ENCODE data around the gene OSBPL9. TPM values are rescaled to one million over a fixed set of nuclear protein-coding genes. Genes with fewer than 3 reads are reported as not detected.
A peak's percentile ranks its signal among the peaks of the same experiment; 100 is the strongest.

Gene OSBPL9, protein sequence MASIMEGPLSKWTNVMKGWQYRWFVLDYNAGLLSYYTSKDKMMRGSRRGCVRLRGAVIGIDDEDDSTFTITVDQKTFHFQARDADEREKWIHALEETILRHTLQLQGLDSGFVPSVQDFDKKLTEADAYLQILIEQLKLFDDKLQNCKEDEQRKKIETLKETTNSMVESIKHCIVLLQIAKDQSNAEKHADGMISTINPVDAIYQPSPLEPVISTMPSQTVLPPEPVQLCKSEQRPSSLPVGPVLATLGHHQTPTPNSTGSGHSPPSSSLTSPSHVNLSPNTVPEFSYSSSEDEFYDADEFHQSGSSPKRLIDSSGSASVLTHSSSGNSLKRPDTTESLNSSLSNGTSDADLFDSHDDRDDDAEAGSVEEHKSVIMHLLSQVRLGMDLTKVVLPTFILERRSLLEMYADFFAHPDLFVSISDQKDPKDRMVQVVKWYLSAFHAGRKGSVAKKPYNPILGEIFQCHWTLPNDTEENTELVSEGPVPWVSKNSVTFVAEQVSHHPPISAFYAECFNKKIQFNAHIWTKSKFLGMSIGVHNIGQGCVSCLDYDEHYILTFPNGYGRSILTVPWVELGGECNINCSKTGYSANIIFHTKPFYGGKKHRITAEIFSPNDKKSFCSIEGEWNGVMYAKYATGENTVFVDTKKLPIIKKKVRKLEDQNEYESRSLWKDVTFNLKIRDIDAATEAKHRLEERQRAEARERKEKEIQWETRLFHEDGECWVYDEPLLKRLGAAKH
- total RNA-seq = 10 to 100 TPM; 40.0 to 42.7 TPM

DNA sequence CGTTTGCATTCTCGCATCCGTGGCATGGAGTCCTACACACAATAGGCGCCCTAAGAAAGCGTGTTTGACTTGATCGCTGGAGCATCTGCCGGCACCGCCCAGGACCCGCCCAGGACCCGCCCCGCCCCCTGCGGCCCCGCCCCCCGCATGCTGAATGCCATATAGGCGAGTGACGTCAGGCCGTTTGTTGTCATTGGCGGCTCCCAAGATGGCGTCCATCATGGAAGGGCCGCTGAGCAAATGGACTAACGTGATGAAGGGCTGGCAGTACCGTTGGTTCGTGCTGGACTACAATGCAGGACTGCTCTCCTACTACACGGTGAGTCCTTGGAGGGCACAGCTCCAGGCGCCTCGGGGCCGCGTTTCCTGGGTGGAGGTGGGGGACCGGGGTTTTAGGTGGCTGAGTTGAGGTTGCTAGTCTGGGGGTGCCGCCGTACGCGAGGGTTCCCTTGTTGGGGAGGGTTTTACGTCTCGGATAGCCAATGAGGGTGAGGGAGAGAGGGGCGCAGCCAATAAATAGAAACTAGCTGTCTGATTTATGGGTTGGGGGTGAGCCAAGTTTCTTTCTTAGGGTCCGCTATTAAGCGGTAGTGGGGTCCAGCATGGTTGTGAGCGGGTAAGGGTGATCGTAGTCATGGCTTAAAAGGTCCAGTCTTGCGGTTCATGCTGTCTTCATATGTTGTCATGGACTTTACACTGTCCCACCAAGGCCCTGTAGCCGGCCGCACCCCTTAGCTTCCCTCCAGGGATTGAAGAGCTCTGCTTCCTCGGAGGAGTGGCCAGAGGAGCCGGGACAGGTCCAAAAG lies at the start of gene OSBPL9:
TSS of gene OSBPL9 (plus strand) at position 190 of the 806 bp plus-strand sequence. CDS start at position 209, 19 bp downstream.
- Mint-ChIP-seq H3K4me3 (peak within 1 kb of the TSS; percentile 99), H3K9me3 (no peaks in the 10 kb centered on the region), H3K27me3 (peaks cover 6% of the 10 kb centered on the region), H3K27ac (peak within 1 kb of the TSS; percentile 86), H3K36me3 (ENCODE audit: low read depth) (peaks cover 6% of the 10 kb centered on the region), H3K4me1 (peaks cover 29% of the 10 kb centered on the region)
- POLR2A ChIA-PET = interaction anchor here (1.0 to 1.3 kb wide), 3 partner anchors 9 to 112 kb away, joined by 3 to 9 read pairs (median 3); partner anchors contain the start of gene EPS15
- DNase-seq = peak; percentile 91
- CTCF ChIA-PET = interaction anchor here (0.5 to 1.0 kb wide), 3 partner anchors 10 to 671 kb away, joined by 3 to 4 read pairs (median 3); no protein-coding TSS in a partner anchor

DNA sequence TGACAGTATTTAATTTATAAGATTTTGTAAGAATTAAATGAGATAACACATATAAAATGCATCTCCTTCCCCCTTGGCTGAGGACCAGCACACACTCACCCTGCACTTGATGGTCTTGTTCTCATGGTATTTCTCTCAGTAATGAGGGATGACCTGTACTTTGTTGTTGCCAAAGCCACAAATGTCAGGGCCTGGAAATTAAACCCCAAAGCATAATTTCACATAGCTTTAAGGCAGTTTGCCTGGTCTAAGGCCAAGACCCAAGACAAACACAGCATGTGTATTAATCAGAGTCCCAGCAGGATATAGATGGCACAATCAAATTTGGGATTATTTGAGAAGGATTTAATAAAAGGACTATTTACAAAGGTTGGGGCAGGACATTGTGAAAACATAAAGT lies 49.2 kb upstream of the OSBPL9 start:
- ChIA-PET POLR2A (no interaction called here), CTCF (no interaction called here)
- Mint-ChIP-seq H3K27ac (no peak overlapping the region), H3K36me3 (ENCODE audit: low read depth) (no peaks in the 10 kb centered on the region), H3K9me3 (no peaks in the 10 kb centered on the region), H3K4me1 (peaks cover 42% of the 10 kb centered on the region), H3K27me3 (no peaks in the 10 kb centered on the region), H3K4me3 (no peak overlapping the region)
- no peak for DNase-seq

DNA sequence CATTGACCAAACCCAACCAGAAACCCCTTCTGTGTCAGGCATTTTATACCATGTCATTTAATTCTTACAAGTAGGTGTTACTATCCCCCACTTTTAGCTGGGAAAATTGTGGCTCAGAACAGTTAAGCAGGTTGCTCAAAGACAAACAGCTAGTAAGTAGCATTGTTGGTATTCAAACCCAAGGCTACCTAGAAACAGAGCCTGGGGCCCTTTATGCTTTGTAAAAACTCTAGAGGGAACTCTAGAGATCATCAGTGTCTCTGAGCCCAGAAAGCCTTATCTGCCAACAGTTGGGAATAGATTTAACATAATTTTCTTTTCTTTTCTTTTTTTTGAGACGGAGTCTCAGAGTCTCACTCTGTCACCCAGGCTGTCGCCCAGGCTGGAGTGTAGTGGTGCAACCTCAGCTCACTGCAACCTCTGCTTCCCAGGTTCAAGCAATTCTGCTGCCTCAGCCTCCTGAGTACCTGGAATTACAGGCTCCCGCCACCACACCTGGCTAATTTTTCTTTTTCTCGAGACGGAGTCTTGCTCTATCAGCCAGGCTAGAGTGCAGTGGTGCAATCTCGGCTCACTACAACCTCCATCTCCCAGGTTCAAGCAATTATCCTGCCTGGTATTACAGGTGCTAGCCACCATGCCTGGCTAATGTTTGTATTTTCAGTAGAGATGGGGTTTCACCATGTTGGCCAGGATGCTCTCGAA lies 48.5 kb upstream of the OSBPL9 start:
- peaks cover 42% of the 10 kb centered on the region for H3K4me1 Mint-ChIP-seq
- peak overlapping the region; percentile 92 for H3K27ac Mint-ChIP-seq
- CTCF ChIA-PET = no interaction called here
- H3K36me3 Mint-ChIP-seq (ENCODE audit: low read depth) = no peaks in the 10 kb centered on the region
- H3K27me3 Mint-ChIP-seq = no peaks in the 10 kb centered on the region
- POLR2A ChIA-PET = interaction anchor here (1.3 to 1.7 kb wide), 3 partner anchors 10 to 47 kb away, joined by 3 to 4 read pairs (median 3); no protein-coding TSS in a partner anchor
- H3K4me3 Mint-ChIP-seq = no peak overlapping the region
- H3K9me3 Mint-ChIP-seq = no peaks in the 10 kb centered on the region
- no peak for DNase-seq

DNA sequence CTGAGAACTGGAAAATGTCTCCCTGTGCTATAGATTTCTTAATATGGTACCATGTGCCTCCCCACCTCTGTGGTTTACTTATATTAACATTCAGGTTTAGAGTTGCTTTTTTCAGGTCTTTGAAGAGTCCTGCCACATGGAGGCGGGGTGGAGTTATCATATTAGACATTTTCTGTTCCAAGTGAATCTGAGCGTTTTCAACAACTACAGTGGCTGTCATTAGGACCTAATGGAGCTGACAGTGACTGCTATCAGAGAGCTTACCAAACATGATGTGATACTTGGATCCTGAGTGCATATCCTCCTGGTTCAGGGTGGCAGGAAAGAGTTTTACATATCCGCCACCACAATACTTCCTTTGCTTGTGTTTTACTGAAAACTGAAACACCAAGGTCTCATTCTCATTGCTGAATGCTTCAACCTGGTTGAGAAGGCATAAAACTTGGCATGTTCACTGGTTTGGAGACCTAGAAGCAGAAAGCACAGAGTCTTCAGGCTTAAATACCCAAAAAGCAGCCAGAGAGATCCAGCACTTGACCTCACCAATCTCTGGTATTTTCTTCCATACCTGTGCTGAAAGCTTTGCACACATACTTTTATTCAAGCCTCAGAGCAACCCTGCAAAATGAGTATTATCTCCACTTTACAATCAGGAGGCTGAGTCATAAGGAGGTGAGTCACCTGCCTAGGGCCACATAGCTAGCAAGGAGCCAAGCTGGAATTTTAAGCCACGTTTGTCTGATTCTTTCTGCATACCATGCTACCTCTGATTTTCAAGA lies 47.4 kb upstream of the OSBPL9 start:
- POLR2A ChIA-PET = interaction anchor here (0.6 to 1.7 kb wide), 8 partner anchors 9 to 160 kb away, joined by 3 to 14 read pairs (median 3); partner anchors contain the start of gene EPS15
- CTCF ChIA-PET = interaction anchor here (0.8 to 1.0 kb wide), 2 partner anchors 16 to 198 kb away, joined by 3 to 5 read pairs; no protein-coding TSS in a partner anchor
- Mint-ChIP-seq H3K36me3 (ENCODE audit: low read depth) (no peaks in the 10 kb centered on the region), H3K4me1 (peaks cover 42% of the 10 kb centered on the region), H3K4me3 (peak overlapping the region; percentile 21), H3K9me3 (no peaks in the 10 kb centered on the region), H3K27me3 (no peaks in the 10 kb centered on the region), H3K27ac (peak overlapping the region; percentile 92)
- peak; percentile 45 for DNase-seq

DNA sequence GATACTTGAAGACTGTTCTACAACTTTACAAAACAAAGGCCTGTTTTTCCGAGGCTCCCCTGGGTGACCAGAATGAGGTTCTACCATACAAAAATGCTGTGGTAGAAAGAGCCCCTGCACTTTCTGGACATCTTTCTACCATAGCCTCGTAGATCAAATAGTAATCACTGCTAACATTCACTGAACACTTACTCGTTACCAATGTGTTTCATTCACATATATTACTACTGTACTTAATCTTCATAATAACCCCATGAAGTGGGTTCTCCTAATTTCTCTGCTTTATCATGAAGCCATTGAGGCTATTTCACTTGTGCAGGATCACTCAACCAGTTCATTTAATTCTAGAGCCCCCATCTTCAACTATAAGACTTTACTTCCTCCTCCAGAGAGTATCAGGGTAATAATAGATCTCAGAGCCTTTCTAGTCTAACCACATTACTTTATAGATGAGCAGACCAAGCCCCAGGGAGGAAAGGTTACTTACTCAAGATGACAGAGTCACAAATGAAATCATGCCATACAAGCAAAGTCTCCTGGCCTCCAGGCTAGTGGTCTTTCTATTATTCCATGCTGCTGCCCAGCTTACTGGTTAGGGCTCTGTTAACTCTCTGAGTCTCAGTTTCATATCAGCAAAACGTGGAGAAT lies 46.7 kb upstream of the OSBPL9 start:
- CTCF ChIA-PET = interaction anchor here (0.8 to 1.0 kb wide), 2 partner anchors 15 to 197 kb away, joined by 3 to 5 read pairs; no protein-coding TSS in a partner anchor
- Mint-ChIP-seq H3K36me3 (ENCODE audit: low read depth) (no peaks in the 10 kb centered on the region), H3K27me3 (no peaks in the 10 kb centered on the region), H3K27ac (peak overlapping the region; percentile 92), H3K4me3 (peak overlapping the region; percentile 21), H3K9me3 (no peaks in the 10 kb centered on the region), H3K4me1 (peaks cover 42% of the 10 kb centered on the region)
- DNase-seq = no peak
- POLR2A ChIA-PET = interaction anchor here (0.6 to 1.7 kb wide), 5 partner anchors 8 to 51 kb away, joined by 3 to 14 read pairs (median 3); partner anchors contain the start of gene EPS15

DNA sequence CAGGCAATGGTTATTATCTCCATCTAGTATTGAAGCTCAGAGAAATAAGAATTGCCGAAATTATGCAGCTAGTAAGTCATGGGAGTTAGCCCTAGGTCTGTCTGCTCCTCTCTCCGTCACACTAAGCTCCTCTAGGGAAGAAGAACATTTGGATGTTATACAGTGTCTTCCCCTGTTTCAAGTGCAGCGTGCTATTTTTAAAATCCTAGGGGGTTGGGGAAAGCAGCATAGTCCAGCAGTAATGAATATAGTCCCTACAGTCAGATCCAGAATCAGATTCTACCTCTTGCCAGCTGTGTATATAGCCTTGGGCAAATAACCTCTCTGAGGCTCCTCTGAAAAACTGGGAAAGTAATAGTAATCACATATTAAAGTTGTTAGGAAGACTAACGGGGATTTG lies 44.5 kb upstream of the OSBPL9 start:
- ChIA-PET CTCF (no interaction called here), POLR2A (no interaction called here)
- DNase-seq = no peak
- Mint-ChIP-seq H3K4me1 (peaks cover 62% of the 10 kb centered on the region), H3K27me3 (no peaks in the 10 kb centered on the region), H3K36me3 (ENCODE audit: low read depth) (peaks cover 6% of the 10 kb centered on the region), H3K27ac (no peak overlapping the region), H3K4me3 (no peak overlapping the region), H3K9me3 (peaks cover 4% of the 10 kb centered on the region)

DNA sequence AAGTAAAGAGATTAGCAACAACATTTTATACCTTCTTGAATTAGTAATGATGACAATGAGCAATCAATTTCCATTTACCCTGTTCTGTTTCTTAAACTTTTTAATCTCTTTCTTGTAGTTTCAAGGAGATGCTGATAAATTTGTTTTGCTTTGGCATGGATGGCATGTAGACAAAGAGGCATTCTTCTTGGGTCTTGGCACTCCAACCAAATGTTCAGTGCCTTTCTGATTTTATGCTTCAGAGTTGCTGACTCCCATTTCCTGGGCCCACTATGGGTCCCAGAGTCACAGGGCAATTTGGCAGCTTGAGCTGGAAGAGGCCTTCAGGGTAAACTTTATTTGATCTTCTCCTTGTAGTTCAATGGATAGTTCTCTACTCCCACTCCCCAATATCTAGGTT lies 42.1 kb upstream of the OSBPL9 start:
- Mint-ChIP-seq H3K4me1 (peaks cover 55% of the 10 kb centered on the region), H3K36me3 (ENCODE audit: low read depth) (peaks cover 6% of the 10 kb centered on the region), H3K27me3 (no peaks in the 10 kb centered on the region), H3K4me3 (no peak overlapping the region), H3K27ac (no peak overlapping the region), H3K9me3 (peaks cover 4% of the 10 kb centered on the region)
- POLR2A ChIA-PET = no interaction called here
- CTCF ChIA-PET = interaction anchor here (0.7 to 1.4 kb wide), 2 partner anchors 9 to 51 kb away, joined by 3 read pairs; no protein-coding TSS in a partner anchor
- DNase-seq = no peak

DNA sequence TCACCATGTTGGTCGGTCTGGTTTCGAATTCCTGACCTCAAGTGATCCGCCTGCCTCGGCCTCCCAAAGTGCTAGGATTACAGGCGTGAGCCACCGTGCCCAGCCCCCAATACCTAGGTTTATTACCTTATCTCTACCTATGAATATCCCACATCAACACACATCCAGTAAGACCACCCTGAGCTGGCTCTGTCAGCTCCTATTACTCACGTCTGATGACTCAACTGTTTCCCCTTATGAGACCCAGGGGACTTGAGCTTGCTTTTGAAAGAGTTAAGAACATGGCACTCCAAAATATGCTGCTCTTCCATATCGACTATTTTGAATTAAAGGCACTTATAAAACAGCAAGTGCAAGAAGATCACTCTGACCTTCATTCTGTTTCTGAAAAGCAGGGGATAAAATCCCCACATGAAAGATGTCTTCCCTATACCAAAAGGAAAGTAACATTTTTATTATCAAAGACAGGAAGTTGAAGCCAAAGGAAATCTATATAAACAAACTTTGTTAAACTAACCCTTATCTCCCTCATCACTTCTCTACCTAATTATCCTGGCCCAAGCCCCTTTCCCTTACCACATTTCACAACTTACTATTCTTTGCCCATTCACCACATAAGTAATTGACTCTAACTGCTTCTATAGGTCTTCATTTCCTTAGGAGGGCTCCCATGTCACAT lies 41.3 kb upstream of the OSBPL9 start:
- Mint-ChIP-seq H3K4me3 (no peak overlapping the region), H3K27ac (peak overlapping the region; percentile 12), H3K4me1 (peaks cover 48% of the 10 kb centered on the region), H3K27me3 (no peaks in the 10 kb centered on the region), H3K9me3 (peaks cover 4% of the 10 kb centered on the region), H3K36me3 (ENCODE audit: low read depth) (peaks cover 6% of the 10 kb centered on the region)
- ChIA-PET POLR2A (interaction anchor here (1.0 kb wide), 1 partner anchor 21 kb away, joined by 3 read pairs; no protein-coding TSS in a partner anchor), CTCF (interaction anchor here (0.7 to 1.4 kb wide), 2 partner anchors 10 to 51 kb away, joined by 3 read pairs; no protein-coding TSS in a partner anchor)
- DNase-seq = no peak

DNA sequence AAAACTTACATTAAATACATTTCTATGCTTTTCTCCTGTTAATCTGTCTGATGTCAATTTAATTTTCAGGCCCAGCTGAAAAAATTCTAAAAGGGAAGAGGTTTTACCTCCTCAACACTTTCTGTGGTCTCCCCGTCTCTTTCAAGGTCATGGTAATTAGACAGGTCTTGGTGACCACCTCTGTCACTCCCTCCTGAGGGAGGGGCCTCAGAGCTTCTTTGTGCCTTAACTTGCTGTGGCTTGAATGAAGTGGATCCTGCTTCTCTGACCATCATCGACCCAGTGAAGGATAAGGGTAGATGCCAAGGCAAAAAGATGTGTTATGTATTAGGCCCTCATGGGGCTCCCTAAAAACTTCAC lies 40.8 kb upstream of the OSBPL9 start:
- Mint-ChIP-seq H3K9me3 (peaks cover 4% of the 10 kb centered on the region), H3K27ac (peak overlapping the region; percentile 12), H3K36me3 (ENCODE audit: low read depth) (peaks cover 6% of the 10 kb centered on the region), H3K4me3 (no peak overlapping the region), H3K27me3 (no peaks in the 10 kb centered on the region), H3K4me1 (peaks cover 43% of the 10 kb centered on the region)
- no peak for DNase-seq
- POLR2A ChIA-PET = interaction anchor here (1.0 kb wide), 1 partner anchor 20 kb away, joined by 3 read pairs; no protein-coding TSS in a partner anchor
- CTCF ChIA-PET = no interaction called here

DNA sequence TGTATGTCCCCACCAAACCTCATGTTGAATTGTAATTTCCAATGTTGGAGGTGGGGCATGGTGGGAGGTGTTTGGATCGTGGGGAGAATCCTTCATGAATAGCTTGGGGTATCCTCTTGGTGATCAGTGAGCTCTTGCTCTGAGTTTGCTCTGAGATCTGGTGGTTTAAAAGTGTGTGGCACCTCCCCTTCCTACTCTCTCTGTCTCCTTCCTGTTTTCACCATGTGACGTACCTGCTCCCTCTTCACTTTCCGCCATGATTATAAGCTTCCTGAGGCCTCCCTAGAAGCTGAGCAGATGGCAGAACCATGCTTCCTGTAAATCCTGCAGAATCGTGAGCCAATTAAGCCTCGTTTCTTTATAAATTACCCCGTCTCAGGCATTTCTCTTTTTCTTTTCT lies 40.0 kb upstream of the OSBPL9 start:
- Mint-ChIP-seq H3K4me3 (no peak overlapping the region), H3K4me1 (peaks cover 40% of the 10 kb centered on the region), H3K27ac (peak overlapping the region; percentile 33), H3K27me3 (no peaks in the 10 kb centered on the region), H3K36me3 (ENCODE audit: low read depth) (peaks cover 6% of the 10 kb centered on the region), H3K9me3 (peaks cover 4% of the 10 kb centered on the region)
- POLR2A ChIA-PET = interaction anchor here (1.0 kb wide), 1 partner anchor 20 kb away, joined by 3 read pairs; no protein-coding TSS in a partner anchor
- CTCF ChIA-PET = no interaction called here
- DNase-seq = no peak
